ENCODE data around the gene HSDL1.
A peak's percentile ranks its signal among the peaks of the same experiment; 100 is the strongest.

HSDL1 gene

DNA sequence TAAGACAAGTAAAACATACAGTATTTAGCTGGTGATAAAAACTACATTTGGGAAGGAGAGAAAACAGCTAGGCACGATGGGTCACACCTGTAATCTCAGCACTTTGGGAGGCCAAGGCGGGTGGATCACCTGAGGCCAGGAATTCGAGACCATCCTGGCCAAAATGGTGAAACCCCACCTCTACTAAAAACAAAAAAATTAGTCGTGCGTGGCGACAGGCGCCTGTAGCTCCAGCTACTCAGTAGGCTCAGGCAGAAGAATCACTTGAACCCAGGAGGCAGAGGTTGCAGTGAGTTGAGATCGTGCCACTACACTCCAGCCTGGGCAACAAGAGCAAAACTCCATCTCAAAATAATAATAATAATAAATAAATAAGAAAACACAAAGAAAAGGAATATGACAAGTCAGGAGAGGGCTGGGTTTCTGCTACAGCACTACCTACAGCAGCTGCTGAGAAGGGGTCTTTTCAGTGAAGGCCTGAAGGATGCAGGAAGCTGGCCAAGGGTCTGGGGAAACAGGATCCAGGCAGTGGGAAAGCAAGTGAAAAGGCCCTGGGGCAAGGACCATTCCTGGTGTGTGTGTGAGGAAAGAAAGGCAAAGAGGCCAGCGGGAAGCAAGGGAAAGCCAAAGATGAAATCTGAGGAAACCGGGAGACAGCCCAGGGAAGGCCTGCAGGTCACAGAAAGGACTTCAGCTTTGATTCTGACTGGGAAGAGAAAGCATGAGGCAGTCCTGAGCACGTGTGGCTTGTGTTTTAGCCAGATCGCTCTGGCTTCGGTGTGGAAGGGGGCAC lies 38.8 kb downstream of the HSDL1 start:
- no peak for DNase-seq

DNA sequence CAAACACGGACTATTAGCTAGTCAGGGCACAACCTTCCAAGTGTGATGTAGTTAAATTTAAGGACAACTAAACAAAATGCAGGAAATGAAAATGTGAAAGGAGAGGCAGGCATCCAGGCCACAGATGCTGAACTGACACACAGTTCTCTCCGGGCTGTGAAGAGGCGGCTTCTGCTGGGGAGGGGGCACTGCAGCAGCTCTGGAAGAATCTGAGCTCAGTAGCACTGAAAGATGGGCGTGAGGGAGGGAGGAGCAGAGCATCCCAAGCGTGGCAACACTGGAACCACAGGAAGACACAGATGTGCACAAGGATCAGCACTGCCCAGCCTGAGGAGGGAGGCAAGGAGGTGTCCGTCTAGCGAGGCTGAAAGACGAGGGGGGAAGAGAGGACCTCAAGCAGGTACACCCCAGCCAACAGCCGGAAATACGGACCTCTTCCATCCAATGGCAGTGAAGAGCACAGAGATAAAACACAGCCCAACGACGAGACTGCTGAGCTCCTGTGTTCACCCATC lies 39.6 kb downstream of the HSDL1 start:
- DNase-seq = no peak

DNA sequence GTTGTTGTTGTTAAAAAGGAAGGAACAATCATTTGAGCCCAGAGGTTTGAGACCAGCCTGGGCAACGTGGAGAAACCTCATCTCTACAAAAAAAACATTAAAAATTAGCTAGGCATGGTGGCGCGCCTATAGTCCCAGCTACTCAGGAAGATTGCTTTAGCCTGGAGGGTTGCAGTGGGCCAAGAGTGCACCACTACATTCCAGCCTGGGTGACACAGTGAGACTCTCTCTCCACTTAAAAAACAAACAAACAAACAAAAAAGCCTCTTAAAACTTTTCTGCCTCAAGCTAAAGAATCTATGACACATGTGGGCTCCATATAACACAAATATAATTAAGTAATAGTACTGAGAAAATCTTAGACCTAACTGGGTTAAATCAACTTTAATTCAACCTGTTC lies 40.7 kb downstream of the HSDL1 start:
- DNase-seq = no peak

DNA sequence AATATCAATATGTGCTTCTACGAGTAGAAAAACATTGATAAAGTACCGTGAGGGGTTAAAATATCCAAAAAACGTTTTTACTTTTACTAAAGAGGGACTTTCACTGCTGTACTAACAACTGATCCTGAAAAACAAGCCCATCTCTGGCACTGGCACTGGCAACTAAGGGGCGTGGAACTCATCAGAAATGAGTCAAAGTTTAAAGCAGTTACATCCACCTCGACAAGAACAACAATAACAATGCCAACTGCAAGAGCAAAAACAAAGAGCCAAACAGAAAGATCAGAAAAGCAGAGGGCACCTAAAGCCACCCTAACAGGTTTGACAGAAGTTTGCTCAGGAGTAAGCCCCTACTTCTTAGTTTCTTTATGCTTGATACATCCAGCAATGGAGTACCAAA lies 41.3 kb downstream of the HSDL1 start:
- DNase-seq = no peak

DNA sequence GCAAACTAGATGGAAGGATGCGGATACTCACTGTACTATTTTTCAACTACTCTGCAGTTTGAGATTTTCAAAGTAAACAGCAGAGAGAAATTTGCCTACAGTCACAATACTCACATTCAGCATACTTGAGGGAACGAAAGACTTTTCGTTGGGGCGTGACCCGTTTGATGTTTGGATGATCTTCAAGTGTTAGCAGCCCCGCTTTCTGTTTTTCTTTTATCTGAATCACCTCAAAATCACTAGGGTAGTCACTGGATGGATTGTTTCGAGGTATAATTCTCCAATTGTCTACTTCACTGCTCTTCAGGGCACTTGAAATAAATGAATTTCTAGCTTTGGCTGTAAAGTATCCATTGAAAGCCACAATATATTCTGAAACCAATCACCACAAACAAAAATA lies 46.0 kb downstream of the HSDL1 start:
- DNase-seq = no peak

DNA sequence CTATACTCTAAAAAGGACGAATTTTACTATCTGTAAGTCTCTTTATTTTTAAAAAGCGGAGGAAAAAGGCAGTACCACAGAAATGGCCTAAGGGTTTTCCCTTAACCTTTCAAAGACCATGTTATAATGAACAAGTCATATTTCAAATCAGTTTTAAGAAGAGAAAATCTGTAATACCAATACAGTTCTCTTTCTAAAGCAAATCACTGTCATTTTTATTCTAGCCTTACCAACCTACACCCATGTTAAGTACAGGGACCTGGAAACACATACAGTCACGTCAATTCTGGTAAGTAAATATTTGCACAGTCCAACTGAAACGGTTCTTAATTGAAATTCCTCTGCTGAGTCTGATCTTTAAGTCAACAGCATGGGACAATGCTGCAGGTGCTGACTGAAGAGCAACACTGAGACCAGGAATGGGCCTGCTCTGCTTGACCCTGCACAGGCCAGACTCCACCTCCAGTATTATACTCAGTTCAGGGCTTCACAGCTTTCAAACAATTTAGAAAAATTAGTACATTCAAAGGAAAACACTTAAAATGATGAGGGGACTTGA lies 48.5 kb downstream of the HSDL1 start:
- no peak for DNase-seq

DNA sequence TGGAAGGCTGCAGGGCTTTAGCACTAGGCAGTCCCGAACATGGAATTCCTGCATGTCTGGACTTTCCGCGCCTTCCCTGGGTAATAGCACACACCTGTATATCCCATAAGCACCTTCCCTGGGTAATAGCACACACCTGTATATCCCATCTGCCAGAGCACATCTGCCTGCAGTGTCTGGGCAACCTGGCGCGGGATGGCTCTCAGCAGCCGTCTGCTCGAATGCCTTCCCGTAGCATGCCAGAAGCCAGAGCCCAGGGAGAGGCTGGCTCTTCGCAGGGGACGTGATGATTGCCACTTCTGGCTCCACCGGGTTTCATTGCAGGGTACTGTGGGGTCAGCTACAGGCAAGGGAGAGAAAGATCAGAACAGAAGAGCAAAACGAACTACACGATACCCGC lies 49.5 kb downstream of the HSDL1 start:
- DNase-seq = no peak

DNA sequence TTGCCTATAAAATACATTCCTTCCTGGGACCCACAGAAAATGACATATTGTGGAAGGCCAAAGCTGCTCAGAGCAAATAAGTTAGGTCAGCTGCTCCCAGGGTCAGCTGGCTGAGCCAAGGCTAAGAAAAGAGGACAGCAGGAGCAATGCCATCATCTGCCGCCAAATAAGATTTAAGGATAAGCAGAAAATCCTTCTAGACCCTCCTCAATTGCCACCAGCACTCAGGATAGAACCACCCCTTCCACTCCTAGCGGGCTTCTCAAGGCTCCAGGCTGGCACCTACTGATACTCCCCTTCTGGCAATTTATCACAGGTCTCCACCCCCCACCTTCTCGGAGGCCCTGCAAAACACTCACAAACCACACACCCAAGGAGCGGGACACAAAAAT lies 51.1 kb downstream of the HSDL1 start:
- DNase-seq = no peak

DNA sequence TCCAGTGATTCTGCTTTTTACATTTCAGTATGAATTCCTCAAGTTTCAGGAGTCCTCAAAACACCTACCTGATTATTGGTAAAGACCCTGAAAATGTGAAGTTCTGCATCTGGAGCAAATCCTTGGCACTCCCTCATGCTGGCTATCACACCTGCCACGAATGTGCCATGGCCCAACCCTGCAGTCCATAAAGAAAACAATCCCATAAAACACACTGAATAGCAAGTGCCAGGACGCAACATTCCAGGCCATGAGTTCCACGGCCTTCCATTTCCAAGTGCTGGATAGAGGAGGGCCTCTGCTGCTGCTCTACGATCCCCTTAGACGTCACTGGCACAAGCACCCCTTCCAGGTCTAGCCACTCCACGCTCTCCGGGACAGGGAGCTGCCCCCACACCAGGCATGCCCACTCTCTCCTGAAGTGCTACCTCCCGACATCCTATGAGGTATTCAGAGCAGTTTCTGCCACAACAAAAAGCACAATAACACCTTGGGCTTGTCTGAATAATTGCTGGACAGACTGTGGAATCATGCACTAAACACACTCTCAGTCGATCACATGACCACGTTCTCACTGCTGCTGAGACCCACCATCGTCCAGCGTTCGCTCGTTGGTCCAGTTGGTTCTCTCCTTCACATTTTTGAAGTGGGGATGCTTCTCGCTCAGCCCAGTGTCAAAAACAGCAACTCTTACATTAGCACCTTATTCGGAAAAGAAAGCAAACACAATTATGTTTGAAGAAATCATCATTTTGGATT lies 51.7 kb downstream of the HSDL1 start:
- no peak for DNase-seq

DNA sequence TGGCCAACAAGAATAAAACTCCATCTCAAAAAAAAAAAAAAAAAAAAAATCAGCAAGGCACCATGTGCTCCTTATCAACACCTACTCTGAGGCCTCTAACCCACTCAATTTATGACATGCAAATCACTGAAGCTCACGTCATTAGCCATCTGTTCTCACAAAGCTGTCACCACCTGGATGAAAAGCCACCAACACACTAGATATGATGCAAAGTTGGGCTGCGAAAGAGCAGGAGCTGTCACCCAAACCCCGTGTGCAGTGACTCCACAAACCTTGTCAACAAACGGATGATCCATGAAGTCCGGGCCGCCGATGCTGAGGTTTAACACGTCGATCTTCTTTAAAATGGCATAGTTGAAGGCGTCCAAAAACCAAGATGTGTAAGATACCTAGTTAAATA lies 53.5 kb downstream of the HSDL1 start:
- DNase-seq = no peak

DNA sequence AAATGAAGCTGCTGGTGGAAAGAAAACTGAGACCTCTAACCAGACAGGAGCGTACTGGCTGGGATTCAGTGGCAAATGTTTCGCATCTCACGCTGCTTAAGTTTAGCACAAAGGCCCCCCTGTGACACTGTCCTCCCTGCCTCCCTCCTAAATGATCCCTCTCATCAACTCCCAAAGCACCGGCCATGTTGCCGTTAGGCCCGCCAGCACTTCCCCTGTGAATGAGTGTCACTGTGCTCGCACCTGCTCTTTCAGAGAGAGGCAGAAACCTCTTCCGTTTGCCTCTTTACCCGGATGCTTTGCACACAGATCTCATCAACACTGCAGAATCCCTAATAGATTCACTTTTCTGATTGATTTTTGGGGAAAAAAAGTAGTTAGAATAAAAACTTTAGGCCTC lies 54.8 kb downstream of the HSDL1 start:
- DNase-seq = no peak

DNA sequence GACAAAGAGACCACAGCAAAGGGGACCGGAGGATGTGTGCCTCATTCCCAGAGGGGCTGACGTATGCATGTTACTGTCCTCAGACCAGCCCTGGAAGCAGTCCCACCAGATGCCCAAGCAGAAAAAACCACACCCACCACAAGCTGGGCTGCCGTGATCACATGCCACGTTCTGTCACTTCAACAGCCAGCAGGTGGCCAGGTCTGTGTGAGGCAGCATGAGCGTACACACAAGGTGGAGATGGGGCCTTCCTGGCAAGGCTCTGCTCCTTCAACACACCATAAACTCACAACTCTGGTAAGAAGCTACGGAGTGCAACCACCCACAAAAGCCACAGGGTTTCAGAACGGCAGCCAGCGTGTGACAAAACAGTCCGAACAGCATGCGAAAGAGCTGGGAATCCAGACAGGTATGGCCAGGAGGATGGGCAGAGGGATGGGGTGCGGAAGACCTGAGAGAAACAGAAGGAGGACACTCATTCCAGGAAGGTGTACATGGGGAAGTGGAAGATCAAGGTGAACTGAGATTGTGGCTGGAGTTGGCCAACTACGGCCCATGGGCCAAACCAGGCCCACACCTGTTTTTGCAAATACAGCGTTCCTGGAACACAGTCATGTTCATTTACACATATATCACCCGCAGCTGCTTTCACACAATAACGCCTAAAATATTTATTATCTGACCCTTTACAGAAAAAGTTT lies 56.1 kb downstream of the HSDL1 start:
- DNase-seq = no peak

DNA sequence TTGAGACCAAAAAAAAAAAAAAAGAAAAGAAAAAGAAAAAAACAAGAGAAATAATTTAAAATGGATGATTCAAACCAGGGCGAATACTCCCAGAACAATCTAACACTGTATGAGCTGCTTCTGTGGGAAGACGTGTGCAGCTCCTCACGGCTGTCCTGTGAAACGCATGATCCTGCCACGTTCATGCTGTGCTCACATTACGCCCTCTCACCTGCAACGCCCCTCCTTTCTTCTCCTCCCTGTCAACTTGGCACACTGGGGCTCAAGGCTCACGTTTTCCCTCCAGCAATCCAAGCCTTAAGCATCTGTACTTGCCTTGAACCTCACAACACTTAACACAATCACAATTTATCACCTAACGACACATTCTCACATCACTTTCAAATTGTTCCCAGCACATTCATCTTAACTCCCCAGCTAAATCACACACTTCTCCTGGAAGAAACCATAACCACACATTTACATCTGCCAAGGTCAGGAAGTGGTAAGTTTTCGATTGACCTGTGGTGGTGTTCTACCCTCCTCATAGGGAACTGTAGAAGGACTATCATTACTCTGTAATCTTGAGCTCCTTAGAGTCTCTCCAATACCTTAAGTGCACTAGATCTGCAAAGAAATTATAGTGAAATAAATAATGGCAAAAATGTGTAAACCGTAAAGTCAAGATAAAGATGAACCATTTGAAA lies 57.4 kb downstream of the HSDL1 start:
- no peak for DNase-seq

DNA sequence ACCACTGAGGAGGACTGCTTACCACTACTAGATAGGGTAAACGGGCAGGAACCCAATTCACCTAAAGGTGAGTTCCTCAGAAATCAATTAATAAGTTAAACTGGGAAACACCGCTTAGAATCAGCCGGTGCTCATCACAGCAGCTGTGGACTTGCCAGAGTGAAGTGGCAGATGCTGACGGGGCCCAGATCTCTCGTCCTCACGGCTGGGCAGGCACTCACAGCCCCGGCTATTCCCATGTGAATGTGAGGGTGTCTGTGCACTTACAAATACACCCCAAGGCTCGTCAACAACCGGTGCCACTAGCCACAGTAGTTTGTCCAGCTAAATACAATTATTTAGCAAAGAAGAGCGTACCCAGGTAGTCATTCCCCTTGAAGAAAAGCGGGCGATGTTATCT lies 58.0 kb downstream of the HSDL1 start:
- DNase-seq = no peak

DNA sequence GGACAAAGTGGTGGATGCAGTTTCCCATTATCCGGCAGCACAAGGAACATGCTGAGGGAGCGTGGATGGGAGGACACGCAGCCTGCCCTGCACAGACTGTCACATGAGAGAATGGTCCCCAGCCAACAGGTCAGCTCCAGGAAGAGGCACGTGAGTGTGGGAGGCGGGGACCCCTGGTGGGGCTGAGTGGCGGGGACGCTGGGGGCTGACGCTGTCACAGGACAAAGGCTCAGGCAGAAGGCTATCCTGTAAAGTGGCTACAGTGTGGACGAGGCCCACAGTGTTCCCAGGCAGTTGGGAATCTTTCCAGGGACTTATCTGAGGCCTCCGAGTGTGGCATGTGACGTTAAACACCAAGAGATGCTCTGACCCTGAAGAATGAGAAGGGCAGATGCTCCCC lies 58.6 kb downstream of the HSDL1 start:
- DNase-seq = no peak

DNA sequence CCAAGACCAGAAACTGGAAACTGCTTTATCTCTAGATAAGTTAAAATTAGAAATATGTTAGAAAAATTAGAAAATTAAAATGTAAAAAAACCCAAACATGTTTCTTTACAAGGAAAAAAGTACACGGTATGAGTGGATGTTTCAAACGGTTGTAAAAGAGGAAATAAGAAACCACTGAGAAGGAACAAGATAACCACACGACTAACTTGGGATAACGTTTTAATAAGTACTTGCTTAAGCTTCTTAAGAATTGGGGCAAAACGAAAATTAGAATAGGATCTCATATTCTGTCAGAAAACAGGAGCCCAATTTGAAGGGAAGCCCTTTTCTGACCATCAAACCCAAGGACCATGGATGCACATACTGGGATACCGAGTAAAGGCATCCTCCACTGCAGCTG lies 59.2 kb downstream of the HSDL1 start:
- DNase-seq = no peak

DNA sequence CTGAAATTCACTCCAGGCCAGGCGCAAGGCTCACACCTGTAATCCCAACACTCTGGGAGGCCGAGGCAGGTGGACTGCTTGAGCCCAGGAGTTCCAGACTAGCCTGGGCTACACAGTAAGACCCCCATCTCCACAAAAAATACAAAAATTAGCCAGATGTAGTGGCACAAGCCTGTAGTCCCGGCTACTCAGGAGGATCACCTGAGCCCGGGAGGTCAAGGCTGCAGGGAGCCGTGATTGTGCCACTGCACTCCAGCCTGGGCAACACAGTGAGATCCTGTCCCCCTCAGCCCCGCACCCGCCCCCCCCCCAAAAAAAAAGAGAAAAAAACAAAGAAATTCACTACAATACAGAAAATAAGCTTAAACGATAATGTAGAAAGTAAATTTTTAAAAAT lies 59.7 kb downstream of the HSDL1 start:
- no peak for DNase-seq

DNA sequence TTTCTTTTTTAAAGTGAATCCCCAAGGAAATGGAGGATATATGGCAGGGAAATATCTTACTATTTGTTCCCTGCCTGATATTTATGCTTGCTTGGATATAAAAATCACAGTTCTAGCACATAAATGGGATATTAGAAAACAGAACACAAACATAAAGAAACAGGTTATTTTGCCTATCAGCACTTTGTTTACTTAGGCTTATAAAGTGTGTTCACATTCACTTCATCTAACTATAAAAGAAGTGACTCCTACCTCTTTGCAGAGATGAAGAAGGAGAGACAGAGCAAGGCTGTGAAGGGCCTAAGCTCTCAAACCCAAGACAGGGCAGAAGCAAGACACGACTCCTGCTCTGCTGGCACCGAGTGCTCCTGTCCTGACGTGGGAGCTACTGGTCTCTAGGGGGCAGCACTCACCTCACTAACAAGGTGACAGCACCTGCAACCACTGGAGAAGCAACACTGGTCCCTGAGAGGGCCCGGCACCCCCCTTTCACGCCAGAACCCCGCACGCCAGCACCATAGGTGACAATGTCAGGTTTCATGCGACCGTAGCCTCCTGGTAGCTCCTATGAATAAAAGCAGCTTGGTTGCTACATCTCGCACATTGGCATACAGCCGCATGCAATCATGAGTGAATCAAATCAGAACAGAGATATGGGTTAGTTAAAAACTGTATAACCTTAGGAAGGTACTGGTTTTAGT lies 60.3 kb downstream of the HSDL1 start:
- peak; percentile 40 for DNase-seq

DNA sequence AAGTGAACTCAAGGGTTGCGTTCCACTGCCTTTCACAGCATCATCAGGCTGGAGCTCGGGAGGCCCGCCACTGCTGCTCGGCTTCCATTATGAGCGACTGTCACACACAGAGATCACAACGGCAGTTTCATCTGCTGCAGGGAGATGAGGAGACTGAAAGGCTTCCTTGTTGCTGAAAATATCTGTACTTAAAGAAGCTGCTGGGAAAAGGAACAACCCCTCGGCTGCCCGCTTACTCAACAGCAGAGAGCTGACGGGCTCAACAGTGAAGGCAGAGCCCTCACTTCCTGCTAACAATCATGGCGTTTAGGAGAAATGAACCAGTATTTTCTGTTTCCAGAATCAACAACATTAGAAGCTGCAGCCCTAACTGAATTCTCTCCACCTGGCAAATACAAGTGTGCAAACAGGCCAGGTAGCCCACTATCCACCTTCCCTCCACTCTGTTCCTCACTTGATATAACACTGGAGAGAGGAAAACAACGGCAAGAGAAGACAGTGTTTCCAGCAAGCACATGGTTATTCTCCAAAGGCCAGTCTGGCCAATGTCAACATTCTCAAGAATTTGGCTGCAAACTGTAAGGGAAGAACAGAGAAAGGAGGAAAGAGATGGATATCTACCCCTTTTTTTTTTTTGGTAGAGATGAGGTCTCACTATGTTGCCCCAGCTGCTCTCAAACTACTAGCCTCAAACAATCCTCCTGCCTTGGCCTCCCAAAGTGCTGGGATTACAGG lies 62.0 kb downstream of the HSDL1 start:
- DNase-seq = no peak

DNA sequence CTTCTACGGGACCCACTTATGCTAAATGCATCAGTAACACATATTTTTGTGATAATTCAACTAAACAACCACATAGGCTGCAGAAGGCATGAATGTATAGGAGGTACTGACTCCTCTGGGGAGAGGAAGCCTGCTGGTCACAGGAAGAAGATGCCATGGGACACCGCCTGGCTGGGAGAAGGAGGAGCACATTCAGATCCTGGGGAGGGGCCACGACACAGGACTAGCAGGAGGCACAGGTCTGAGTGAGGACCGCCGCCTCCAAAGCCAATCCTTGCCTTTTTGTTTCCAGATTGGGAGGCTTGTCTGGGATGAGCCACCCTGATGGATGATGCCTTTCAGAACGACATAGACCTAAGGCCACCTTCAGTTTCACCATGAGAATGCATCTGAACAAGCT lies 62.9 kb downstream of the HSDL1 start:
- DNase-seq = no peak

DNA sequence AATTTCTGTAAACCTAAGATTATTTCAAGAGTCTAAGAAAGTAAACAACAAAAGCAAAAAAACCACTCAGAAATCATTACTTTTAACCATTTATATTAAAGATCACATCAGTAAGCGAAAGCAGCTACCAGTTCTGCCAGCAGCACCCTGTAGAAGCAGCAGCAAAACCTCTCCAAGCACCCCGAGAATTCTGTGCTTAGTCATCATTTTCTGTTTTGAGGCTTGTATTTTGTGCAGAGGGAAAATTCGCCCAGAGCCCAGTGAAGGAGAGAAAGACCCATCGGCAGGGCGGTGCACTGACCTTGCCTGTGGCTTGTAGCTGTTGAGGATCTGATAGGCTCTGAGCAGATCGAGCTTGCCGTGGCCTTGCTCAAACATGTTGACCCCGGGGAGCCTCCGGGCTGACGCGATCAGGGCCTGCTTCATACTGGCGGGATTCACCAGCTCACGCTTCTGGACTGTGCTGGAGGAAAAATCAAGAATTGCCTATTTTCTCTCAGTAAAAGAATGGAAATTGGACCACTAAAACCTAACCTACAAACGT lies 63.5 kb downstream of the HSDL1 start:
- no peak for DNase-seq
